GM21717 (cell line): ENCODE results near the gene KRTAP5-8.
"Not testable (repeated sequence)": the region's sequence is repeated elsewhere in the genome, so short reads cannot be mapped to it uniquely, and the experiment has no call there.

Experiments
- ATAC-seq: cut with Tn5 transposase; IDR thresholded peaks from one replicate; pipeline ENCODE4 v1.9.1; 2021; ENCODE audit warnings: mild to moderate bottlenecking, moderate library complexity; ENCODE audit not compliant: unreplicated experiment

KRTAP5-8 gene

GRCh38 chr11:71542879-71543777 lies 5.3 kb downstream of the KRTAP5-8 start:
- no peak for ATAC-seq

GRCh38 chr11:71543866-71544265 lies 6.0 kb downstream of the KRTAP5-8 start:
- ATAC-seq = no peak

GRCh38 chr11:71544525-71545214 lies 6.8 kb downstream of the KRTAP5-8 start:
- ATAC-seq = no peak

GRCh38 chr11:71545405-71545966 lies 7.7 kb downstream of the KRTAP5-8 start:
- no peak for ATAC-seq

- no peak for ATAC-seq
Measured at GRCh38 chr11:71548120-71548519, 10.3 kb downstream of the KRTAP5-8 start, which contains the start of gene KRTAP5-9. Gene KRTAP5-9 (plus strand): TSS chr11:71548420. CDS start chr11:71548658, 238 bp downstream.

GRCh38 chr11:71548716-71549151 lies 10.9 kb downstream of the KRTAP5-8 start:
- no peak for ATAC-seq

- no peak for ATAC-seq
Measured at GRCh38 chr11:71551711-71552110, 13.9 kb downstream of the KRTAP5-8 start.

GRCh38 chr11:71554996-71555395 lies 17.2 kb downstream of the KRTAP5-8 start:
- no peak for ATAC-seq

GRCh38 chr11:71555508-71555907 lies 17.7 kb downstream of the KRTAP5-8 start:
- no peak for ATAC-seq

GRCh38 chr11:71556018-71556417 lies 18.2 kb downstream of the KRTAP5-8 start:
- ATAC-seq = no peak

GRCh38 chr11:71557257-71557656 lies 19.4 kb downstream of the KRTAP5-8 start:
- no peak for ATAC-seq

GRCh38 chr11:71558996-71559395 lies 21.2 kb downstream of the KRTAP5-8 start:
- no peak for ATAC-seq

GRCh38 chr11:71562120-71562519 lies 24.3 kb downstream of the KRTAP5-8 start:
- no peak for ATAC-seq

GRCh38 chr11:71563406-71563805 lies 25.6 kb downstream of the KRTAP5-8 start:
- no peak for ATAC-seq

GRCh38 chr11:71564430-71564829 lies 26.6 kb downstream of the KRTAP5-8 start:
- no peak for ATAC-seq

GRCh38 chr11:71565263-71565662 lies 27.4 kb downstream of the KRTAP5-8 start, which contains the start of gene KRTAP5-10:
Gene KRTAP5-10 (plus strand): TSS chr11:71565563. CDS start chr11:71565588, 25 bp downstream.
- no peak for ATAC-seq

GRCh38 chr11:71566081-71566620 lies 28.3 kb downstream of the KRTAP5-8 start:
- no peak for ATAC-seq

GRCh38 chr11:71566626-71567599 lies 29.1 kb downstream of the KRTAP5-8 start:
- ATAC-seq = not testable (repeated sequence)

GRCh38 chr11:71567633-71568032 lies 29.8 kb downstream of the KRTAP5-8 start:
- not testable (repeated sequence) for ATAC-seq
